Gastroesophageal sphincter (tissue), 4 donors: ENCODE results near the gene ZFYVE28. TPM values are rescaled to one million over a fixed set of nuclear protein-coding genes. Genes with fewer than 3 reads are reported as not detected.

Experiments used
- ATAC-seq: fragments of 150-250 bp; one replicate; pipeline ENCODE4 v1.9.1; 2016; ENCODE audit warnings: mild to moderate bottlenecking, moderate library complexity
- H3K27ac ChIP-seq, 4 donors: fragments of 200-600 bp; sonication (generic) in 3 of 4; 1 replicate in 3 of 4; 2 replicates in 1 of 4; pipeline ENCODE4 v1.5.1; 2016 to 2019
- H3K27me3 ChIP-seq: fragments of 200-600 bp; sonication (generic); one replicate; pipeline ENCODE4 v1.5.1; 2019
- H3K36me3 ChIP-seq, 2 donors: fragments of 200-600 bp; sonication (generic); one replicate each; pipeline ENCODE4 v1.5.1; 2019; ENCODE audit warnings: control low read depth in 1 of 2
- H3K4me1 ChIP-seq, 3 donors: fragments of 200-600 bp; sonication (generic); 1 replicate in 2 of 3; 2 replicates in 1 of 3; pipeline ENCODE4 v1.5.1; 2016 to 2019; ENCODE audit warnings: control low read depth in 2 of 3
- H3K4me3 ChIP-seq, 2 donors: fragments of 200-600 bp; sonication (generic); one replicate each; pipeline ENCODE4 v1.5.1; 2019; ENCODE audit warnings: mild to moderate bottlenecking in 1 of 2, moderate library complexity in 1 of 2
- H3K9me3 ChIP-seq, 3 donors: fragments of 200-600 bp; sonication (generic); one replicate each; pipeline ENCODE4 v1.5.1; 2017 to 2019; ENCODE audit warnings: control low read depth in 2 of 3
- EP300 ChIP-seq: sonication (generic); formaldehyde crosslinking; IDR thresholded peaks from one replicate; pipeline ENCODE4 v1.6.1; 2017; ENCODE audit warnings: antibody characterized with exemption, mild to moderate bottlenecking
- POLR2A ChIP-seq, 2 donors: fragments of 450-650 bp; IDR thresholded peaks; one replicate each; pipeline ENCODE4 v1.6.1; 2017; ENCODE audit warnings: antibody characterized with exemption in 2 of 2, mild to moderate bottlenecking in 2 of 2, moderate library complexity in 1 of 2
- POLR2AphosphoS5 ChIP-seq: sonication (generic); formaldehyde crosslinking; IDR thresholded peaks from one replicate; pipeline ENCODE4 v1.6.1; 2017; ENCODE audit warnings: antibody characterized with exemption
- WGBS, 2 donors: methylation state at CpG; one replicate each; pipeline ENCODE4 v1.1.5; 2018; ENCODE audit warnings: low coverage in 1 of 2; 5-methylcytosine and 5-hydroxymethylcytosine counted together
- total RNA-seq, 4 donors: library from RNA; depleted of rRNA; stranded (reverse); fragments of >200 nt; gene quantifications; one replicate each; pipeline ENCODE4 v1.1.0, GENCODE V29; 2016
- TF ChIP-seq, protein P1 (sequence below), 4 experiments: fragments of 200-600 bp in 2 of 4; fragments of 450-650 bp in 2 of 4; sonication (generic) in 1 of 4; IDR thresholded peaks; one replicate each; pipeline ENCODE4 v1.5.1; 2017 to 2019; ENCODE audit warnings: antibody characterized with exemption in 4 of 4, mild to moderate bottlenecking in 2 of 4, moderate library complexity in 2 of 4

Gene ZFYVE28
- total RNA-seq, 4 donors from 2014 or later: 4.4 to 12.0 (median 8.2) TPM

GRCh38 chr4:2251073-2251794, 167.2 kb downstream of the ZFYVE28 start:
- Histone ChIP-seq H3K4me1 (peaks cover 0 to 33% (median 13%) of the 10 kb centered on the region in 3 donors), H3K27ac (no peak overlapping the region), H3K4me3 (no peak overlapping the region), H3K27me3 (no peaks in the 10 kb centered on the region), H3K9me3 (no peaks in the 10 kb centered on the region), H3K36me3 (peaks cover 0 to 90% of the 10 kb centered on the region in 2 donors)
- WGBS, 2 donors: no CpG with 5 or more reads among the region's 25 CpGs
- ATAC-seq: no peak
- TF ChIP-seq POLR2A (IDR thresholded peaks at IDR 0.05): no peak

DNA sequence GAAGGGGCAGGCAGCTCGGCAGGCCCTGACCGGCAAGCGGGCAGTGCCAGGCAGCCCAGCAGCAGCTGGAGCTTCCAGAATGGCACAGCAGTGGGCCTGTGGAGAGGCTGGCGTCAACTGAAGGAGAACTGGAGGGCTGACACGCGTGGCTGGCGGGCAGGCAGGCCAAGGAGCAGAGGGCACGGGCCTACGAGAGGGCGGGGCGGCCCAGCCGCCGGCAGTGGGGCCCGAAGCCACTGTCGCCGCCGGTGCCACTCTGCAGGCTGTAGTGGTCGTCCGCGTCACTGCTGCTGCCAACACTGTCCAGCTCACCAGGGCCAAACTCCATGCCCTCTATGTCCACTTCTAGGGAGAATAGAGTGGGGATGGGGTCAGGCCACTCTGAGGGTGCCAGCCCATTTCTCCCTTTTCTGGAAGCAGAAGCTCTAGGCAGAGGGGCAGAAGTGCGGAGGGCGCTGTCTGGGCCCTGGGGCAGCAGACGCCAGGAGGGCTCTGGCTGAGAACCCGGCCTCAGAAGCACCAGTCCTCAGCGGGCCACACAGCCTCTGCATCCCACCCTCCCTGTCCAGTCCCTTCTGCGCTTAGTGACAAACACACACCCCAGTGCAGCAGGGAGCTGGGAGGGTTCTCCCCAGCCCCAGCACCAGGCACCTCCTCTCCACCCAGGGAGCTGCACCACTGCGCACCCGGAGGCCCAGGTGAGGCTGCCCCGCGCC, 167.9 kb downstream of the ZFYVE28 start:
- Histone ChIP-seq H3K27me3 (no peaks in the 10 kb centered on the region), H3K4me1 (peaks cover 0 to 32% (median 6%) of the 10 kb centered on the region in 3 donors), H3K4me3 (no peak overlapping the region), H3K36me3 (peaks cover 0 to 97% of the 10 kb centered on the region in 2 donors), H3K27ac (no peak overlapping the region), H3K9me3 (no peaks in the 10 kb centered on the region)
- WGBS, 2 donors: 90% methylated on average over 4 of the region's 30 CpGs; no CpG with 5 or more reads in 1 of the 2 donors
- ATAC-seq: no peak
- TF ChIP-seq, protein P1, sequence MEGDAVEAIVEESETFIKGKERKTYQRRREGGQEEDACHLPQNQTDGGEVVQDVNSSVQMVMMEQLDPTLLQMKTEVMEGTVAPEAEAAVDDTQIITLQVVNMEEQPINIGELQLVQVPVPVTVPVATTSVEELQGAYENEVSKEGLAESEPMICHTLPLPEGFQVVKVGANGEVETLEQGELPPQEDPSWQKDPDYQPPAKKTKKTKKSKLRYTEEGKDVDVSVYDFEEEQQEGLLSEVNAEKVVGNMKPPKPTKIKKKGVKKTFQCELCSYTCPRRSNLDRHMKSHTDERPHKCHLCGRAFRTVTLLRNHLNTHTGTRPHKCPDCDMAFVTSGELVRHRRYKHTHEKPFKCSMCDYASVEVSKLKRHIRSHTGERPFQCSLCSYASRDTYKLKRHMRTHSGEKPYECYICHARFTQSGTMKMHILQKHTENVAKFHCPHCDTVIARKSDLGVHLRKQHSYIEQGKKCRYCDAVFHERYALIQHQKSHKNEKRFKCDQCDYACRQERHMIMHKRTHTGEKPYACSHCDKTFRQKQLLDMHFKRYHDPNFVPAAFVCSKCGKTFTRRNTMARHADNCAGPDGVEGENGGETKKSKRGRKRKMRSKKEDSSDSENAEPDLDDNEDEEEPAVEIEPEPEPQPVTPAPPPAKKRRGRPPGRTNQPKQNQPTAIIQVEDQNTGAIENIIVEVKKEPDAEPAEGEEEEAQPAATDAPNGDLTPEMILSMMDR (IDR thresholded peaks at IDR 0.05): no peak
- TF ChIP-seq EP300 (no peak), POLR2AphosphoS5 (no peak), POLR2A (IDR thresholded peaks at IDR 0.05) (no peak)

DNA sequence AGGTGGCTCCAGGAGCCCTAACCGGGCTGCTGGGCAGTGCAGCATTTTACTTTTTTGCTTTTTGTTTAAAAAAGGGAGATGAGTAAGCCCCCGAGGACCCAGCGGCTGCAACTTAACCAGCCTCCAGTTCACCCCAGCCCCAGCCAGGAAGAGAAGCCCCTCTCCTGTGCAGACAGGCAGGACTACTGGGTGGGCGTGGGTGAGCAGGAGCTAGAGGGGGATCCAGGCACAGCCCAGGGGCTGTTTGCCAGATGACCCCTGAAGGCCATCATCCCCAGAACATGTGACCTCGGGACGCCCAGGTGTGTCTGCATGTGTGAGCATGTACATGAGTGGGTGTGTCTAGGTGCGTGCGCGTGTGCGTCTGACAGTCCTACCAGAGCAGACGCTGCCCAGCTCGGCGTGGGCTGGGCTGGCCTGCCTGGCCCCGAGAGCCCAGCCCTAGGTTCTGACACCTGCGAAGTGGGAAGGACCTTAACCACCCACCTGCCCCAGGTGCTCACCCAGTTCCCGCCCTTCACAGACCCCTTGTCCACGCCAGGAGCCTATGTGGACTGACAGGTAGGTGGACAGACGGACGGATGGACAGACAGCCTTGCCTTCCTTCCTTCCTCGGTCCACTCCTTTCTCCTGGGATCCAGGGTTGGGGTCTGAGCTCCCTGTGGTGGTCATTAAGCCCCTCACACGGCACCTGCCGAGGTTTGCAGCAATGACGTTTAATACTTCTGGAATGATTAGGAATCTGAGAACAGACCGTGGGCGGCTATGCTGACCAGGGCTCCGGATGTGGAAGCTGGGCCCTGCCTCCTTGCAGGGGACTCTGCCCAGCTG, 168.7 kb downstream of the ZFYVE28 start:
- TF ChIP-seq, protein P1 (IDR thresholded peaks at IDR 0.05): no peak
- TF ChIP-seq EP300 (no peak), POLR2A (IDR thresholded peaks at IDR 0.05) (no peak), POLR2AphosphoS5 (no peak)
- Histone ChIP-seq H3K4me3 (no peak overlapping the region), H3K27me3 (no peaks in the 10 kb centered on the region), H3K36me3 (peaks cover 0 to 96% of the 10 kb centered on the region in 2 donors), H3K4me1 (peaks cover 0 to 32% (median 0%) of the 10 kb centered on the region in 3 donors), H3K27ac (no peak overlapping the region), H3K9me3 (no peaks in the 10 kb centered on the region)
- ATAC-seq: no peak
- WGBS, 2 donors: 87% methylated on average over 5 of the region's 26 CpGs; no CpG with 5 or more reads in 1 of the 2 donors

GRCh38 chr4:2248821-2249261, 169.6 kb downstream of the ZFYVE28 start:
- H3K4me3 ChIP-seq: no peak overlapping the region
- 33% methylated on average over 1 of the region's 10 CpGs; no CpG with 5 or more reads in 1 of the 2 donors for WGBS, 2 donors
- ATAC-seq: no peak
- H3K27me3 ChIP-seq: no peaks in the 10 kb centered on the region
- peaks cover 0 to 33% (median 0%) of the 10 kb centered on the region in 3 donors for H3K4me1 ChIP-seq
- H3K36me3 ChIP-seq: peaks cover 0 to 87% of the 10 kb centered on the region in 2 donors
- H3K27ac ChIP-seq: no peak overlapping the region
- TF ChIP-seq POLR2A (IDR thresholded peaks at IDR 0.05): no peak
- TF ChIP-seq, protein P1 (IDR thresholded peaks at IDR 0.05): no peak
- no peak for TF ChIP-seq EP300
- no peak for TF ChIP-seq POLR2AphosphoS5
- H3K9me3 ChIP-seq: no peaks in the 10 kb centered on the region
